ENCODE measurements around the gene NMRK2.
"Not testable (repeated sequence)": the region's sequence is repeated elsewhere in the genome, so short reads cannot be mapped to it uniquely, and the experiment has no call there.

NMRK2 gene

DNA sequence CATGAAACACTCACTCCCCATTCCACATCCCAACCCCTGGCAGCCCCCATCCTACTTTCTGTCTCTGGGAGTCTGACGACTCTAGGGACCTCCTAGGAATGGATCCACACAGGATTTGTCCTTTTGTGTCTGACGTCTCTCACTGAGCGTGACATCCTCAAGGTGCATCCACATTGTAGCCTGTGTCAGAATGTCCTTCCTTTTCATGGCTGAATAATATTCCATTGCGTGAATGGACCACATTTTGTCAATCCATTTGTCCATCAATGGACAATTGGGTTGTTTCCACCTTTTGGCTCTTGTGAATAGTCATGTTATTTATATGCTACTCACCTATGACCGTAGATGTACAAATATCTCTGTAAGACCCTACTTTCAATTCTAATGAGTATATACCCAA, 16.8 kb upstream of the NMRK2 start:
- Mint-ChIP-seq H3K27ac (no peak overlapping the region), H3K36me3 (no peaks in the 10 kb centered on the region), H3K4me3 (no peak overlapping the region), H3K4me1 (no peaks in the 10 kb centered on the region), H3K27me3 (peaks cover 6% of the 10 kb centered on the region), H3K9me3 (no peaks in the 10 kb centered on the region)

DNA sequence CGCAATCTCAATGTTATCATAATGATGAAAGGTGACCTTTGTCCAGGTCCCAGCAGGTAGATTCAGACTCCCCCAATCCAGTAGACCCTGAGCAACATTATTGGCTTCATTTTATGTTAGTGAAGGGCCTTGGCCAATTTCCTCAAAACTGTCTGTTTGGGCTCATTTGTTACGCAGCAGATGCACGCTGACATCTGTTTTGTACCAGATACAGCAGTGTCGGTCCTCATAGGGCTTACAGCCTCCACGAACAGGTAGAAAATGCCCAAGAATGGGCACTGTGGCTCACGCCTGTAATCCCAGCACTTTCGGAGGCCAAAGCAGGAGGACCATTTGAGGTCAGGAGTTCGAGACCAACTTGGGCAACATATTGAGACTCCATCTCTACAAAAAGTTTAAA, 13.1 kb upstream of the NMRK2 start:
- no peaks in the 10 kb centered on the region for H3K9me3 Mint-ChIP-seq
- H3K27ac Mint-ChIP-seq = no peak overlapping the region
- no peaks in the 10 kb centered on the region for H3K4me1 Mint-ChIP-seq
- H3K36me3 Mint-ChIP-seq = peaks cover 2% of the 10 kb centered on the region
- H3K4me3 Mint-ChIP-seq = no peak overlapping the region
- H3K27me3 Mint-ChIP-seq = peaks cover 6% of the 10 kb centered on the region

DNA sequence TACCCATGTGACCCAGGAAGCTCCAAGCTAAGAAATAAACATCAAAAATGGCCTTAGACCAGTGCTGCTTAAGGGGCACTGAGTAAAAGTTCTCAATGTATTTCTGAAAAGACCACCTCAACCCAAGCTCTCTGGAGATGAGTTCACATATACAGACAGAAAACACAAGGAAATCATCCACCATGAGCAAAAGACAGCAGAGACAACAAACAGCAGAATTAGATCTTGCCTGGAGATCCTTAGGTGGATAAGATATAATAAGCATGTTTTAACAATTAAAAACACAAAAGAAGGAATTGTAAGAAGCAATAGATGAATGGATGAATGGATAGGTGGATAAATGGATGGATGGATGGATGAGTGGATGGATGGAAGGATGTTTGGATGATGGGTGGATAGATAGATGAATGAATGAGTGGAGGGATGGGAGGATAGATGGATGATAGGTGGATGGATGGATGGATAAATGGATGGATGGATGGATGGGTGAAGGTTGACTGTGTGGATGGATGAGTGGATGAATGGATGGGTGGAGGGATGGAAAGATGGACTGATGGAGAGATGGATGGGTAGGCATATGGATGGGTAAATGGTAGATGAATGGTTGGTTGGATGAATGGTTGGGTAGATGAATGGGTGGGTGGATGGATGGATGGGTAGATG, 9.6 kb upstream of the NMRK2 start:
- Mint-ChIP-seq H3K27ac (no peak overlapping the region), H3K9me3 (no peaks in the 10 kb centered on the region), H3K4me1 (no peaks in the 10 kb centered on the region), H3K27me3 (peaks cover 5% of the 10 kb centered on the region), H3K36me3 (peaks cover 2% of the 10 kb centered on the region), H3K4me3 (no peak overlapping the region)

DNA sequence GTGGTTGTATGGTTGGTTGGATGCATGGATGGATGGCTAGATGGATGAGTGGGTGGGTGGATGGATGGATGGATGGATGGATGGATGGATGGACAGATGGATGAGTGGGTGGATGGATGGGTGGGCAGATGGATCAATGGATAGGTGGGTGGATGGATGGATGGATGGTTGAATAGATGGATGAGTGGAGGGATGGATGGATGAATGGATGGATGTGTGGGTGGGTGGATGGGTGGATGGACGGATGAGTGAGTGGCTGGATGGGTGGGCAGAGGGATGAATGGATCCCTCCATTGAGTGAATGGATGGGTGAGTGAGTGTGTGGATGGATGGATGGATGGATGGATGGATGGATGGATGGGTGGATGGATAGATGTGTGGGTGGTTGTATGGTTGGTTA, 9.0 kb upstream of the NMRK2 start:
- no peaks in the 10 kb centered on the region for H3K4me1 Mint-ChIP-seq
- peaks cover 2% of the 10 kb centered on the region for H3K36me3 Mint-ChIP-seq
- H3K4me3 Mint-ChIP-seq = no peak overlapping the region
- H3K27me3 Mint-ChIP-seq = peaks cover 5% of the 10 kb centered on the region
- H3K9me3 Mint-ChIP-seq = no peaks in the 10 kb centered on the region
- no peak overlapping the region for H3K27ac Mint-ChIP-seq

DNA sequence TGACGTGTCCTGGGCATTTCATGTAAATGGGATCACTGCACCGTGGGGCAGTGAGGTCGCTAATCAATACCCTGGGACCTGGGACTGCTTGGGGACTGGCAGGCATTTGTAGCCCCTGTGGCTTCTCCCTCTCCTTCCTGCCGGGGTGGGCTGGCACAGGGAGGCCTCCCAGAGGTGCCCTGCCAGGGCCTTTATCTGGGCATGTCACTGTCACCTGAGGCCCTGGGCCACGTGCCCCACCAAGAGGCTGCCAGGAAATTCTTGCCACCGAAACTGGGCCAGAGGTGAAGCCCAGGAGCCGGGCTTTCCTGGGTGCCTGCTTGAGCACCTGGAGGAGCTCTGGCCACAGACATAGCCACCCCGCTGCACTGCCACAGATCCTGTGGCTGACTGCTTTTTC, 1.8 kb upstream of the NMRK2 start:
- Mint-ChIP-seq H3K27ac (no peak overlapping the region), H3K4me3 (no peak overlapping the region), H3K4me1 (no peaks in the 10 kb centered on the region), H3K9me3 (no peaks in the 10 kb centered on the region), H3K27me3 (peaks cover 4% of the 10 kb centered on the region), H3K36me3 (no peaks in the 10 kb centered on the region)

DNA sequence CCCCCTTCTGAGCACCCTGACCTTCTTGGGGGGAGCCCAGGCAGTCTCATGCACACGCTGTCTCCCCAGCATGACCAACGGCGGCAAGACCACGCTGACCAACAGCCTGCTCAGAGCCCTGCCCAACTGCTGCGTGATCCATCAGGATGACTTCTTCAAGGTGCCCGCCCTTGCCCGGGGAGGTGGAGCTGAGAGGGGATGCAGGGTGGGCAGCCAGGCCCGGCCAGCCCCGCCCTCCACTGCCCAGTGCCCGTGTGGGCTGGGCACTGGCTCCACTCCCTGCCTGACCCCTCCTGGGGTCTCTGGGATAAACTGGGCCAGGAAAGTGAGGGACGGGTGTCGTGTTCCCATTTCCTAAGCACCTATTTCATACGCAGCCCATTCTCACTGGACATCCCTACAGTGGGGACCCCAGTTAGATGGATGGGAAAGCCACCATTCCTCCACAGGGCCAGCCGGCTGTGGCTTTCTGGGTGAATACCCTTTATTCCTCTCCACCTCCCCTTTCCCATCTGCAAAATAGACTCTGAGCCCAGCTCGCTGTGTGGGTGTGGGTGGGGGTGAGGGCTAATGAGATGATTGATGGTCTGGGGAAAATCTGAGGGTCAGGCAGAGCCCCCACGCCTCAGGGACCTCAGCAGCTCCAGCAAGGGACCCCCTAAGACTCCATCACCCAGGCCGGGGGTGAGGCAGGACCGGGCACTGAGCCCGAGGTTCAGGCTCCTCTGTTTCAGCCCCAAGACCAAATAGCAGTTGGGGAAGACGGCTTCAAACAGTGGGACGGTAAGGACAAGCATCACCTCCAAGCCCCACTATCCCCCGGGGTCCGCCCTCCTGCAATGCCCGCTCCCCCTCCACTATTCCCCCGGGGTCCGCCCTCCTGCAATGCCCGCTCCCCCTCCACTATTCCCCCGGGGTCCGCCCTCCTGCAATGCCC, 3.9 kb downstream of the NMRK2 start:
- Mint-ChIP-seq H3K4me1 (no peaks in the 10 kb centered on the region), H3K27ac (no peak overlapping the region), H3K27me3 (peaks cover 4% of the 10 kb centered on the region)

DNA sequence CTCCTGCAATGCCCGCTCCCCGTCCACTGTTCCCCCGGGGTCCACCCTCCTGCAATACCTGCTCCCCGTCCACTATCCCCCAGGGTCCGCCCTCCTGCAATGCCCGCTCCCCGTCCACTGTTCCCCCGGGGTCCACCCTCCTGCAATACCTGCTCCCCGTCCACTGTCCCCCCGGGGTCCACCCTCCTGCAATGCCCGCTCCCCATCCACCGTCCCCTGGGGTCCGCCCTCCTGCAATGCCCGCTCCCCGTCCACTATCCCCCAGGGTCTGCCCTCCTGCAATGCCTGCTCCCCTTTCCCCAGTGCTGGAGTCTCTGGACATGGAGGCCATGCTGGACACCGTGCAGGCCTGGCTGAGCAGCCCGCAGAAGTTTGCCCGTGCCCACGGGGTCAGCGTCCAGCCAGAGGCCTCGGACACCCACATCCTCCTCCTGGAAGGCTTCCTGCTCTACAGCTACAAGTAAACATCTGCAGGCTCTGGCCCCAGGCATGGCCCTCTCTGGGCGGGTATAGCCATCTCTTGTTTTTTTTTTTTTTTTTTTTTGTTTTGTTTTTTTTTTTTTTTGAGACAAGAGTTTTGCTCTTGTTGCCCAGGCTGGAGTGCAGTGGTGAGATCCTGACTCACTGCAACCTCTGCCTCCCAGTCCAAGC, 5.6 kb downstream of the NMRK2 start:
- not testable (repeated sequence) for H3K4me3 Mint-ChIP-seq, H3K4me1 Mint-ChIP-seq, H3K36me3 Mint-ChIP-seq, H3K27me3 Mint-ChIP-seq, H3K9me3 Mint-ChIP-seq, H3K27ac Mint-ChIP-seq

More for the DNA sequence above, 3.9 kb downstream of the NMRK2 start:
- no peak overlapping the region for H3K4me3 Mint-ChIP-seq
- H3K36me3 Mint-ChIP-seq = no peaks in the 10 kb centered on the region
- H3K9me3 Mint-ChIP-seq = no peaks in the 10 kb centered on the region

DNA sequence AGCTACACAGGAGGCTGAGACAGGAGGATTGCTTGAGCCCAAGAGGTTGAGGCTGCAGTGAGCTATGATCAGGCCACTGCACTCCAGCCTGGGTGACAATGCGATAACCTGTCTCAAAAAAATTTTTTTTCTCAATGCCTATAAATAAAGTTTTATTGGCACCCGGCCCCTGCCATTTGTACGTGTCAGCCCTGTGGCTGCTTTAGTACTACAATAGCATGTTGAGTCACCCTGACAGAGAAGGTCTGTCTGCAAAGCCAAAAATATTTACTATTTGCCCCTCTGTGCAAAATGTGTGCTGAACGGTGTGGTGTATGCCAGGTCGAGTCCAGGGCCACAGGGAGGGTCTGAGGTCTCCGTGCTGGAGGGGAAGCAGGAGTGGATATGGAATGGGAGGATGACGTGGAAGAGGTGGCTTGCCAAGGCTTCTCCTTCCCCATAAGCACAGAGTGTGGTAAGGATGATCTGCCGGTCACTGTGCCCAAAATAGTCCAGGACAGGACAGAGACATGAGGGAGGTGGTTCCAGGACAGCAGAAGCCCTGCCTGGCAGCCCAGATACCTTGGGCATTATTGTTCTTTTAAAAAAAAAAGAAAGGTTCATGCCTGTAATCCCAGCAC, 10.0 kb downstream of the NMRK2 start:
- Mint-ChIP-seq H3K4me3 (no peak overlapping the region), H3K36me3 (no peaks in the 10 kb centered on the region), H3K27me3 (no peaks in the 10 kb centered on the region), H3K4me1 (no peaks in the 10 kb centered on the region), H3K27ac (no peak overlapping the region), H3K9me3 (no peaks in the 10 kb centered on the region)

DNA sequence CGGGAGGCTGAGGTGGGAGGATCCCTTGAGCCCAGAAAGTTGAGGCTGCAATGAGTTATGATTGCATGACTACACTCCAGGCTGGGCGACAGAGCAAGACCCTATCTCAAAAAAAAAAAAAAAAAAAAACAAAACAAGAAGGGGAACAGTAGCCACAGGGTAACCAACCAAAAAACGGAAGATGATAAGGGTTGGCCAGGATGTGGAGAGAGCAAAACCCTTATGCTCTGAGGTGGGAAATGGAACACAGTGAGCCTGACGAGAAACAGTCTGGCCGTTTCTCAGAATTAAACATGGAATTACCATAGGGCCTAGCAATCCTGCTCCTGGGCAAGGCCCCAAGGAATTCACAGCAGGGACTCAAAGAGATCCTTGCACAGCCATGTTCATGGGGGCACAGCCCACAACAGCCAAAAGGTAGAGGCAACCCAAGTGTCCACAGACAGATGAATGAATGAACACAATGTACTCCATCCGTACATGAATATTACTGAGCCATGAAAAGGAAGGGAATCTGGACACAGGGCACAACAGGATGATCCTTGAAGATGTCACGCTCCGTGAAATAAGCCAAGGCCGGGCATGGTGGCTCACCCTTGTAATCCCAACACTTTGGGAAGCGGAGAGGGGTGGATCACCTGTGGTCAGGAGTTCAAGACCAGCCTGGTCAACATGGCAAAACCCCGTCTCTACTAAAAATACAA, 11.3 kb downstream of the NMRK2 start:
- H3K4me1 Mint-ChIP-seq = no peaks in the 10 kb centered on the region
- H3K4me3 Mint-ChIP-seq = no peak overlapping the region
- no peaks in the 10 kb centered on the region for H3K36me3 Mint-ChIP-seq
- H3K9me3 Mint-ChIP-seq = no peaks in the 10 kb centered on the region
- H3K27ac Mint-ChIP-seq = no peak overlapping the region
- peaks cover 2% of the 10 kb centered on the region for H3K27me3 Mint-ChIP-seq

DNA sequence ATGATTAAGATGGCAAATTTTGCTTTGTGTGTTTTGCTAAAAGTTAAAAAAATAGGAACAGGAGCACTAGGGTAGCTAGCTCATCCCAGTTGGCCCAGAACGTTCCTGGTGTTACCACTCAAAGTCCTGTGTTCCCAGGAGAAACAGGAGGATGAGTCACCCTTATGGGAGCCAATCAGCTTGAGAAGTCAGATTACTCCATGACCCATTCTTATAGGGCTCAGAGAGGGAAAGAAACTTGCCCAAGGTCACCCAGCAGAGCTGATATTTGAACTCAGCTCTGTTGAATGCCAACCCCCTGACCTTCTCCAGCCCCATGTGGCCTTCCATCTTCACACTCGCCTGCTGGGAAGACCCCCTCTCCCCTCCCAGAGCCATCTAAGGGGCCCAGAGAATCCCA, 13.0 kb downstream of the NMRK2 start:
- Mint-ChIP-seq H3K27ac (no peak overlapping the region), H3K4me3 (no peak overlapping the region), H3K9me3 (no peaks in the 10 kb centered on the region), H3K4me1 (no peaks in the 10 kb centered on the region), H3K36me3 (no peaks in the 10 kb centered on the region), H3K27me3 (peaks cover 2% of the 10 kb centered on the region)

DNA sequence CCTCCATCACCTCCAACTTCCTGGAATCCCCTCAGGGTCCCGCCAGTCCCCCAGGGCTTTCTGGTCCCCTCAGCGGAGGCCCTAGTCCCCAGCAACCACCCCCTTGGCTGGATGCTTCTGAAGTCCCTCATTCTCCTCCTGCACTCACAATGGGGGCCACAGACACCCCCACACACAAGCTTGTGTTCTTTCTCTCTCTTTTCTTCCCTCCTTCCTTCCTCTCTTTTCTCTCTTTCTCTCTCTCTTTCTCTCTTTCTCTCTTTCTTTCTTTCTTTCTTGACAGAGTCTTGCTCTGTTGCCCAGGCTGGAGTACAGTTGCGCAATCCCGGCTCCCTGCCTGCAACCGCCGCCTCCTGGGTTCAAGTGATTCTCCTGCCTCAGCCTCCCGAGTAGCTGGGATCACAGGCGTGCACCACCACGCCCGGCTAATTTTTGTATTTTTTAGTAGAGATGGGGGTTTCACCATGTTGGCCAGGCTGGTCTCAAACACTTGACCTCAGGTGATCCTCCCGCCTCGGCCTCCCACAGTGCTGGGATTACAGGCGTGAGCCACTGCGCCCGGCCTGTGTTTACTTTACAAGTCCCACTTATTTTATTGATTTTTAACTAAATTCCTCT, 14.6 kb downstream of the NMRK2 start:
- H3K9me3 Mint-ChIP-seq, H3K4me1 Mint-ChIP-seq, H3K4me3 Mint-ChIP-seq, H3K27ac Mint-ChIP-seq, H3K27me3 Mint-ChIP-seq, H3K36me3 Mint-ChIP-seq: not testable (repeated sequence)

DNA sequence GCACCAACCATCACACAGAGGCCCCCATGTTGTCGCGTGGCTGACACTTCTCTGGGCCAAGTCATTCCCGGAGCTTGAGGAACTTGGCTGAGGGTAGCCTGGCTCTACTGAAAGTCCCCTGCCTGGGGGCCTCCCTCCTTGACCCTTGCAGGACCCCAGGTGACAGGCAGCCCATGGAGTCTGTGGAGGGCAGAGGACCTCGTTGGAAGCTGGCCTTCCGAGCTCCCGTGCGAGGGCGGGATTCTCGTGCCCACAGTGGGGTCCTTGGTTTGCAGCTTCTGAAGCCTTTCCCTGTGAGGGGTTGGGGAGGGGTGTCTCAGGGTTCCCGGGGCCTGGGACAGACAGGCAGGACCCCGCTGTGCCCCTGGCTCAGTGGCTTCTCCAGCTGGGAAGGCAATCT, 16.4 kb downstream of the NMRK2 start:
- no peak overlapping the region for H3K27ac Mint-ChIP-seq
- peaks cover 2% of the 10 kb centered on the region for H3K27me3 Mint-ChIP-seq
- no peaks in the 10 kb centered on the region for H3K36me3 Mint-ChIP-seq
- H3K4me1 Mint-ChIP-seq = peaks cover 7% of the 10 kb centered on the region
- no peak overlapping the region for H3K4me3 Mint-ChIP-seq
- H3K9me3 Mint-ChIP-seq = no peaks in the 10 kb centered on the region

DNA sequence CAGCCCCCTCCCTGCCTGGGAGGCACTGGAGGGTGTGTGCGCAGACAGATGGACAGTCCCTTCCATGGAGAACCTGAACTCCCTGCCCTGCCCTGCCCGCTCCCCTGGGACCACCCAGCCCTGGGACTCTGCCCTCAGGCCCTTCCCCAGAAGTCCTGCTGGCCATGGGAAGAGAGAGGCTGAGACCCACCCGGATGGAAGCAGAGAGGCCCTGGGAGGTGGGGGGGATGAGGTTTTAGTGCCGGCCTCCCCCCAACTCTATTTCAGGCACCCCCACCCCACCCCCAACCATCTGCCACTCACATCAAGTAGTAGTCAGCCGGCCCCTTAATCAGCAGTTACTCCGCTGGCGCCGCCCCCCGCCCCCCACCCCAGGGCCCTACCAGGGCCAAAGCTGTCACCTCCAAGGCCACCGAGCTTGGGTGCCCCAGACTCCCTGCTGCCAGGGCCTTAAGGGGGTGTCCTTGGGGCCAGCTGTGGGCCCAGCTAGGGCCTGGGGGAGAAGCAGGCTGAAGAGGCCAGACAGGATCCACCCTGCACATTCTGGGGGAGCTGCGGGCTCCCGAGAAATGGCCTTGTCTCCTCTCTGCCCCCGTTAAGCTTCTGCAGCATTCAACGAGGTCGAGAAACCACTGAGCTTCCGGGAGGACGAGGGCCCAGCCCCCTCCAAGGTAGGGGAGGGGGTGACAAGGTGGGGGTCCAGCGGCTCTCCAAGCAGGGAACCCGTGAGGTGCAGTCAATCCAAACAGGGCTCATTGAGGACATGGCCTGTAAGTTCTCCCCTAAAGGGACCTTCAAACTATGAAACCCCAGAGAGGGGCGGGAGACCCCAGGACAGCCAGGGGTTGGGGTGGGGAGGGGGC, 17.4 kb downstream of the NMRK2 start:
- H3K36me3 Mint-ChIP-seq = no peaks in the 10 kb centered on the region
- H3K27ac Mint-ChIP-seq = no peak overlapping the region
- H3K4me3 Mint-ChIP-seq = no peak overlapping the region
- no peaks in the 10 kb centered on the region for H3K9me3 Mint-ChIP-seq
- peaks cover 2% of the 10 kb centered on the region for H3K27me3 Mint-ChIP-seq
- H3K4me1 Mint-ChIP-seq = peaks cover 7% of the 10 kb centered on the region

All from activated naive CD4-positive, alpha-beta T cell treated with anti-CD3 and anti-CD28 coated beads, Interleukin-2, amount 50 U/mL, for 24 hours (primary cell).